HEK293 (cell line): Measurements from ENCODE around the gene POLR1F.
A peak's percentile ranks its signal among the peaks of the same experiment; 100 is the strongest.

Experiments
- CTCF ChIA-PET: fragments of 350-600 bp; formaldehyde crosslinking; extraction: SDS; loops from one replicate; lab custom pipeline; 2021; ENCODE audit warnings: antibody characterized with exemption; lab: Yijun Ruan, JAX
- POLR2A ChIA-PET: fragments of 300-600 bp; formaldehyde crosslinking; extraction: SDS; loops from one replicate; lab custom pipeline; 2020; ENCODE audit warnings: antibody characterized with exemption, inconsistent platforms; lab: Yijun Ruan, JAX
- H3K27ac ChIP-seq: fragments of 200-500 bp; sonication (Bioruptor generic); 2 replicates; pipeline ENCODE4 v1.5.1; 2014; ENCODE audit warnings: low read depth, low read length, control low read depth, inconsistent platforms; ENCODE audit errors: extremely low read depth
- H3K36me3 ChIP-seq, 2 experiments: fragments of 200-500 bp in 1 of 2; sonication (Bioruptor generic) in 1 of 2; 1 replicate in 1 of 2; 2 replicates in 1 of 2; pipeline ENCODE4 v1.5.1; 2014 to 2017; ENCODE audit warnings: inconsistent platforms in 2 of 2, low read length in 2 of 2; ENCODE audit not compliant: control insufficient read depth in 2 of 2, insufficient read depth in 1 of 2
- H3K4me1 ChIP-seq: fragments of 200-500 bp; sonication (Bioruptor generic); 2 replicates; pipeline ENCODE4 v1.5.1; 2014; ENCODE audit warnings: mild to moderate bottlenecking, low read length, inconsistent platforms; ENCODE audit not compliant: control insufficient read depth, insufficient read depth
- H3K4me3 ChIP-seq: 2 replicates; pipeline ENCODE4 v1.5.1; 2011; ENCODE audit warnings: low read depth, mild to moderate bottlenecking, control low read depth, low read length, moderate library complexity
- H3K9me3 ChIP-seq: fragments of 200-500 bp; sonication (Bioruptor generic); 2 replicates; pipeline ENCODE4 v1.5.1; 2014; ENCODE audit warnings: low read depth, low read length, inconsistent platforms; ENCODE audit not compliant: control insufficient read depth, insufficient read depth
- PBX3 ChIP-seq: sonication (generic); formaldehyde crosslinking; IDR thresholded peaks from 2 replicates; pipeline ENCODE4 v1.8.1; 2022; ENCODE audit warnings: mild to moderate bottlenecking, moderate library complexity, missing genetic modification reagents
- SETDB1 ChIP-seq: IDR thresholded peaks from one replicate; pipeline ENCODE4 v1.6.1; 2017; ENCODE audit warnings: mild to moderate bottlenecking, low read length, moderate library complexity, mixed read lengths; ENCODE audit not compliant: insufficient read length
- ZBTB10 ChIP-seq: fragments of 450-650 bp; formaldehyde crosslinking; IDR thresholded peaks from 2 replicates; pipeline ENCODE4 v1.5.1; 2016; ENCODE audit warnings: missing biosample characterization, missing genetic modification characterization
- ZNF10 ChIP-seq: fragments of 450-650 bp; formaldehyde crosslinking; IDR thresholded peaks from 2 replicates; pipeline ENCODE4 v1.5.1; 2017; ENCODE audit warnings: missing biosample characterization, missing genetic modification characterization
- ZNF114 ChIP-seq: fragments of 450-650 bp; formaldehyde crosslinking; IDR thresholded peaks from 2 replicates; pipeline ENCODE4 v1.5.0; 2017; ENCODE audit warnings: missing biosample characterization, missing genetic modification characterization
- ZNF155 ChIP-seq: fragments of 450-650 bp; formaldehyde crosslinking; IDR thresholded peaks from 2 replicates; pipeline ENCODE4 v1.5.1; 2016; ENCODE audit warnings: missing biosample characterization, missing genetic modification characterization
- ZNF266 ChIP-seq: fragments of 450-650 bp; formaldehyde crosslinking; IDR thresholded peaks from 2 replicates; pipeline ENCODE4 v1.5.1; 2016; ENCODE audit warnings: missing biosample characterization, missing genetic modification characterization, low read depth
- ZNF335 ChIP-seq: fragments of 450-650 bp; formaldehyde crosslinking; conservative IDR thresholded peaks from 2 replicates; pipeline ENCODE4 v1.5.1; 2016; ENCODE audit warnings: missing biosample characterization, missing genetic modification characterization
- ZNF341 ChIP-seq: fragments of 450-650 bp; formaldehyde crosslinking; IDR thresholded peaks from 2 replicates; pipeline ENCODE4; 2016; ENCODE audit warnings: low read depth, missing biosample characterization, missing genetic modification characterization
- ZNF510 ChIP-seq: fragments of 450-650 bp; formaldehyde crosslinking; IDR thresholded peaks from 2 replicates; pipeline ENCODE4 v1.5.1; 2018; ENCODE audit warnings: mild to moderate bottlenecking, missing genetic modification characterization, missing biosample characterization; ENCODE audit not compliant: insufficient replicate concordance
- ZNF521 ChIP-seq: fragments of 450-650 bp; formaldehyde crosslinking; IDR thresholded peaks from 2 replicates; pipeline ENCODE4 v1.5.1; 2017; ENCODE audit warnings: missing biosample characterization, mild to moderate bottlenecking, missing genetic modification characterization
- ZNF639 ChIP-seq: fragments of 450-650 bp; formaldehyde crosslinking; IDR thresholded peaks from 2 replicates; pipeline ENCODE4 v1.5.1; 2016; ENCODE audit warnings: missing biosample characterization, missing genetic modification characterization
- ZNF654 ChIP-seq: fragments of 450-650 bp; formaldehyde crosslinking; IDR thresholded peaks from 2 replicates; pipeline ENCODE4 v1.5.1; 2016; ENCODE audit warnings: low read depth, missing biosample characterization, missing genetic modification characterization
- ZNF692 ChIP-seq: fragments of 450-650 bp; formaldehyde crosslinking; IDR thresholded peaks from 2 replicates; pipeline ENCODE4 v1.5.1; 2016; ENCODE audit warnings: missing biosample characterization, missing genetic modification characterization
- ZNF701 ChIP-seq: fragments of 450-650 bp; formaldehyde crosslinking; IDR thresholded peaks from 2 replicates; pipeline ENCODE4 v1.5.1; 2016; ENCODE audit warnings: missing biosample characterization, missing genetic modification characterization
- ZNF776 ChIP-seq: fragments of 450-650 bp; formaldehyde crosslinking; IDR thresholded peaks from 2 replicates; pipeline ENCODE4 v1.5.0; 2017; ENCODE audit warnings: missing biosample characterization, missing genetic modification characterization, borderline replicate concordance
- ZSCAN23 ChIP-seq: fragments of 450-650 bp; formaldehyde crosslinking; IDR thresholded peaks from 2 replicates; pipeline ENCODE4 v1.5.1; 2016; ENCODE audit warnings: missing biosample characterization, missing genetic modification characterization
- ZSCAN5A ChIP-seq: fragments of 450-650 bp; formaldehyde crosslinking; IDR thresholded peaks from 2 replicates; pipeline ENCODE4 v1.5.1; 2016; ENCODE audit warnings: missing biosample characterization, missing genetic modification characterization

POLR1F gene

GRCh38 chr7:19754521-19755116 lies 45.8 kb upstream of the POLR1F start:
- CTCF ChIA-PET, result interaction anchor here (0.6 to 2.1 kb wide), 35 partner anchors 9 to 1386 kb away, joined by 3 to 10 read pairs (median 4); no protein-coding TSS in a partner anchor
- no peaks in the 10 kb centered on the region for H3K4me1 ChIP-seq
- TF ChIP-seq ZNF701 (tag by site-specific recombination) (no peak), ZNF654 (tag by site-specific recombination) (peak; percentile 43)
- H3K27ac ChIP-seq, result no peak overlapping the region
- no peaks in the 10 kb centered on the region for H3K9me3 ChIP-seq
- no peaks in the 10 kb centered on the region for H3K36me3 ChIP-seq
- no peak overlapping the region for H3K4me3 ChIP-seq
- POLR2A ChIA-PET, result no interaction called here

- POLR2A ChIA-PET, result no interaction called here
- CTCF ChIA-PET, result interaction anchor here (0.6 to 2.1 kb wide), 5 partner anchors 10 to 845 kb away, joined by 3 to 15 read pairs (median 4); no protein-coding TSS in a partner anchor
Measured at GRCh38 chr7:19752020-19752419, 43.2 kb upstream of the POLR1F start.

GRCh38 chr7:19749658-19750057 lies 40.8 kb upstream of the POLR1F start:
- ChIA-PET POLR2A (no interaction called here), CTCF (interaction anchor here (2.1 kb wide), 1 partner anchor 36 kb away, joined by 7 read pairs; no protein-coding TSS in a partner anchor)
- H3K36me3 ChIP-seq, result no peaks in the 10 kb centered on the region
- H3K4me1 ChIP-seq, result no peaks in the 10 kb centered on the region
- no peaks in the 10 kb centered on the region for H3K9me3 ChIP-seq
- H3K27ac ChIP-seq, result no peak overlapping the region
- no peak overlapping the region for H3K4me3 ChIP-seq
- TF ChIP-seq ZNF114 (tag by site-specific recombination) (no peak), ZNF692 (tag by site-specific recombination) (no peak), ZNF510 (no peak), PBX3 (no peak), ZNF521 (no peak), ZNF335 (tag by site-specific recombination) (no peak), ZSCAN5A (tag by site-specific recombination) (no peak), ZNF155 (tag by site-specific recombination) (no peak)

More at GRCh38 chr7:19752020-19752419, 43.2 kb upstream of the POLR1F start:
- H3K27ac ChIP-seq, result no peak overlapping the region
- no peaks in the 10 kb centered on the region for H3K4me1 ChIP-seq
- no peaks in the 10 kb centered on the region for H3K36me3 ChIP-seq
- TF ChIP-seq ZBTB10 (tag by site-specific recombination) (no peak), ZNF341 (tag by site-specific recombination) (no peak), ZNF639 (no peak), ZNF266 (tag by site-specific recombination) (no peak), ZNF776 (tag by site-specific recombination) (no peak), SETDB1 (no peak), ZSCAN23 (tag by site-specific recombination) (no peak), ZNF10 (tag by site-specific recombination) (no peak)
- H3K4me3 ChIP-seq, result no peak overlapping the region
- no peaks in the 10 kb centered on the region for H3K9me3 ChIP-seq
